Stimulated activated CD4-positive, alpha-beta T cell treated with anti-CD3 and anti-CD28 coated beads, TNF-alpha, amount 100 ng/mL, for 48 hours (primary cell): ENCODE data around the gene HIF1A.
A peak's percentile ranks its signal among the peaks of the same experiment; 100 is the strongest.
"Not testable (repeated sequence)": the region's sequence is repeated elsewhere in the genome, so short reads cannot be mapped to it uniquely, and the experiment has no call there.

Experiments used
- DNase-seq, 3 donors: peaks; one replicate each; pipeline ENCODE4 v3.0.0-alpha.2; 2020; ENCODE audit warnings: low read depth in 3 of 3

The HIF1A gene

DNA sequence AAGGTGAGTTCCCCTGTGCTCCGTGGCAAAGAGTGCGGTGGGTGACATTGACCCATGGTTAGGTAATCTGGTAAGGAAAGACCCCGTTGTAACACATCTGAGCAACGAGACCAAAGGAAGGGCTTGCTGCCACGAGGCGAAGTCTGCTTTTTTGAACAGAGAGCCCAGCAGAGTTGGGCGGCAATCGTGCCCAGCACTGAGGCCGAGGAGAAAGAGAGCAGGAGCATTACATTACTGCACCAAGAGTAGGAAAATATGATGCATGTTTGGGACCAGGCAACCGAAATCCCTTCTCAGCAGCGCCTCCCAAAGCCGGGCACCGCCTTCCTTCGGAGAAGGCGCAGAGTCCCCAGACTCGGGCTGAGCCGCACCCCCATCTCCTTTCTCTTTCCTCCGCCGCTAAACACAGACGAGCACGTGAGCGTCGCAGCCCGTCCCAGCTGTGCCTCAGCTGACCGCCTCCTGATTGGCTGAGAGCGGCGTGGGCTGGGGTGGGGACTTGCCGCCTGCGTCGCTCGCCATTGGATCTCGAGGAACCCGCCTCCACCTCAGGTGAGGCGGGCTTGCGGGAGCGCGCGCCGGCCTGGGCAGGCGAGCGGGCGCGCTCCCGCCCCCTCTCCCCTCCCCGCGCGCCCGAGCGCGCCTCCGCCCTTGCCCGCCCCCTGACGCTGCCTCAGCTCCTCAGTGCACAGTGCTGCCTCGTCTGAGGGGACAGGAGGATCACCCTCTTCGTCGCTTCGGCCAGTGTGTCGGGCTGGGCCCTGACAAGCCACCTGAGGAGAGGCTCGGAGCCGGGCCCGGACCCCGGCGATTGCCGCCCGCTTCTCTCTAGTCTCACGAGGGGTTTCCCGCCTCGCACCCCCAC, at the start of gene HIF1A:
Gene HIF1A (plus strand): TSS at position 684 of the 865 bp plus-strand sequence. CDS start 292 bp downstream, outside the sequence.
- DNase-seq = peak; percentile 89 to 96 (median 93)

GRCh38 chr14:61646366-61647116, 48.8 kb upstream of the HIF1A start:
- no peak for DNase-seq

- DNase-seq = no peak
Observed at GRCh38 chr14:61647704-61648103, 47.6 kb upstream of the HIF1A start.

GRCh38 chr14:61648377-61648776, 46.9 kb upstream of the HIF1A start:
- no peak for DNase-seq

- DNase-seq = no peak
Observed at GRCh38 chr14:61649283-61649682, 46.0 kb upstream of the HIF1A start.

GRCh38 chr14:61651355-61651754, 44.0 kb upstream of the HIF1A start:
- DNase-seq = no peak

DNA sequence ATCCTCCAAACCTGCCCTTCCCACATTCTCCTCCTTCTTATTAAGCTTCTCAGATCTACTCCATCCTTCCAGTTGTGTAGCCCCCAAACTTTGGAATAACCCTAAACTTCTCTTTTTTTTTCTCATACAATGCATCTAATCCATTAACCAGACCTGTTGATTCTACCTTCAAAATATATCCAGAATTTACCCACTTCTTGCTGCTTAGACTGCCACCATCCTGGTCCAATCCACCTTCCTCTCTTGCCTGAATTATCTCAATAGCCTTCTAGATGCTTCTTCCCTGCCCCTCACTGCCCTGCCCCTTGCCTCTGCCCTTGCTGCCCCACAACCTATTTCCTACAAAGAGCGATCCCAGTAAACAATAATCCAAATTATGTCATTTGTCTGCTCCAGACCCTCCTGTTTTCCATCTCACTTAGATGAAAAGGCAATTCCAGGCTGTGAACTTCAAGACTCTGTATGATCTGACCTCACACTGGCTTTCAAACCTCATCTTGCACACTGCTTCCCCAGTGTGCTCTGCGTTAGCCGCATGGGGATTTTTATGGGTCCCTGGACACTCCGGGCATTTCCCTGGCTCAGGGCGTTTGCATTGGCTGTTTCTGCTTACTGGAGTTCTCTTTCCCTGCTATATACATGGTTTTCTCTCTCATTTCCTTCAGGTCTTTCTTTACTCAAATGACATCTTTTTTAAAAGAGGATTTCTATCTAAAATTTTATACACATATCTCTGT, 42.6 kb upstream of the HIF1A start:
- no peak for DNase-seq

- DNase-seq = no peak
Observed at GRCh38 chr14:61653507-61653906, 41.8 kb upstream of the HIF1A start.

DNA sequence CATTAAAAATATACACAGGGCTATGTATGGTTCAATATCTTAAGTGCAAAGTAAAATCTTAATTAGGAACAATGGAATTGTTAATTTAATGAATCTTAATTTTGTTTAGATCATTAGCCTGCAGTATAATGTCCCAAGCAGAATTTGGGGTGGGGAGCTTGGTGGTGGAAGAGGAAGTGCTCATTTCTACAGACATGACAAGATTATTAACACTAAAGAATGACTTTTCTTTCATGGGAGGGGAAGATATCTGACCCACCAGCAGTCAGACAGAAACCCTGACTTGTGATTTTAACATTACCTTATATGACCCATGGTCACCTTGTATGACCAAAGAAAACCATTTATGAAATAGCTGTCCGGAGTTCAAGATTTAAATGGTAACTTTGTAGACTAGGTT, 41.3 kb upstream of the HIF1A start:
- DNase-seq = no peak

DNA sequence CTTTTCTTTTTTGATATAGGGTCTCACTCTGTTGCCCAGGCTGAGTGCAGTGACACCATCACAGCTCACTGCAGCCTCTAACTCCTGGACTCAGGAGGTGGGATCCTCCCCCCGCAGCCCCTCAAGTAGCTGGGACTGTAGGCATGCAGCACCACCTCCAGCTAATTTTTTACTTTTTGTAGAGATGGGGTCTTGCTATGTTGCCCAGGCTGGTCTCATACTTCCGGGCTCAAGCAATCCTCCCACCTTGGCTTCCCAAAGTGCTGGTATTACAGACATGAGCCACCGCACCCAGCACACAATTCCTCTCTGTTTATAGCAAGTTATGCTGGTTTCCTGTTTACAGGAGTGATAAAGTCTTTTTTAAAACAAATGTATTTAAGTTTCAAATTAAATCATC, 39.5 kb upstream of the HIF1A start:
- no peak for DNase-seq

- no peak for DNase-seq
Observed at GRCh38 chr14:61656341-61656740, 39.0 kb upstream of the HIF1A start.

DNA sequence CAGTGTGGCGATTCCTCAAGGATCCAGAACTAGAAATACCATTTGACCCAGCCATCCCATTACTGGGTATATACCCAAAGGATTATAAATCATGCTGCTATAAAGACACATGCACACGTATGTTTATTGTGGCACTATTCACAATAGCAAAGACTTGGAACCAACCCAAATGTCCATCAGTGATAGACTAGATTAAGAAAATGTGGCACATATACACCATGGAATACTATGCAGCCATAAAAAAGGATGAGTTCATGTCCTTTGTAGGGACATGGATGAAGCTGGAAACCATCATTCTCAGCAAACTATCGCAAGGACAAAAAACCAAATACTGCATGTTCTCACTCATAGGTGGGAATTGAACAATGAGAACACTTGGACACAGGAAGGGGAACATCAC, 37.2 kb upstream of the HIF1A start:
- not testable (repeated sequence) for DNase-seq

GRCh38 chr14:61659582-61659981, 35.7 kb upstream of the HIF1A start:
- no peak for DNase-seq

GRCh38 chr14:61661471-61662400, 33.6 kb upstream of the HIF1A start:
- DNase-seq = no peak

DNA sequence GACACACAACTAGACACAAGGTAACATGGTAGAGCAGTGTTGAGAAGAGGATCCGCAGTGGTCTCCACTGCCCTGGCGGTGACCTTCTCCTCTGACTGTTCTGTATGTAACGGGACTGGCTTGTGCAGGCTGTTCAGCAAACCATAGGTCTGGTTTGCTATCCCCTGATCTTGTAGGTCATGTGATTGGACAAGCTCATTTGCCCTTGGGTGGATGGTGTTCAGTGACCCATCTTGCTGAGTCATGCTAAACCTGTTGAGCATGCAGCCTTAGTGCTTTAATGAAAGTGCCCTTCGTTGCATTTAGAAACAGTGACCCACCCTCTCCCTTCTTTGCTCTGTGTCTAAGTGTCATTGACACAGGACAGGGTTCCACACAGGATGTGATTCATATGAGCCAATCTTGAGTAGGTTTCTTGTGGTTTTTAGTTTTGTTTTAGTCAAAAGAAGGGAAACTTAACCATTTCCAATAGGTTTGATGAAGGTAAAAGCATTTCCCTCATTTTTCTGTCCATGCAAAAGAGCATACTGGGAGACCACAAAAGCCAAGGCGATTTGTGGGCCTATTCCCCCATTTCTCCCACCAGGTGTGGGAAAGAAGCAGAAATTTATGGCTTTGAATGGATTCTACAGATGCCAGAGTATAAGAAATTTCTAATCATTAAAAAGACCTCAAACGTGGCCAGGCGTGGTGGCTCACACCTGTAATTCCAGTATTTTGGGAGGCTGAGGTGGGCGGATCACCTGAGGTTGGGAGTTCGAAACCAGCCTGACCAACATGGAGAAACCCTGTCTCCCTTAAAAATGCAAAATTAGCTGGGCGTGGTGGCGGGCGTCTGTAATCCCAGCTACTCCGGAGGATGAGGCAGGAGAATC, 32.6 kb upstream of the HIF1A start:
- peak; percentile 33 to 53 (median 44) for DNase-seq

- DNase-seq = no peak
Observed at GRCh38 chr14:61663312-61663979, 31.9 kb upstream of the HIF1A start.

- DNase-seq = no peak
Observed at GRCh38 chr14:61668282-61668681, 27.0 kb upstream of the HIF1A start.

DNA sequence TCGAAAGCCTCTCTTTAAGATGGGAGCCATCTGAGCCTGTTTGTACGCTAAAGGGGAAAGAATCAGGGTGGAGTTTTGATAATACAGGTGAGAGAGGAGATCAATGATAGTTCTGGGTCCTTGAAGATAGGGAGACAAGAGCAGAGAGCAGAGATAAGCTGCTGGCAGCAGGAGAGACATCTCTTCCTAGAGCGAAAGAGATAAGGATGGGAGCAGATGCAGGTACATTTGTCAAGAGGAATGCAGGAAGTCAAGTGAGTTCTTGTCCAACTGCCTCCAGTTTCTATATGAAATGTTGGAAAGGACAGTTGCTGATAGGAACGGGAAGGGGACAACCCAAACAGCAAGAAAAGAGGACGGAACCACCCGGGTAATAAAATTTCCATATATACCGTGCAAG, 24.7 kb upstream of the HIF1A start:
- DNase-seq = no peak

DNA sequence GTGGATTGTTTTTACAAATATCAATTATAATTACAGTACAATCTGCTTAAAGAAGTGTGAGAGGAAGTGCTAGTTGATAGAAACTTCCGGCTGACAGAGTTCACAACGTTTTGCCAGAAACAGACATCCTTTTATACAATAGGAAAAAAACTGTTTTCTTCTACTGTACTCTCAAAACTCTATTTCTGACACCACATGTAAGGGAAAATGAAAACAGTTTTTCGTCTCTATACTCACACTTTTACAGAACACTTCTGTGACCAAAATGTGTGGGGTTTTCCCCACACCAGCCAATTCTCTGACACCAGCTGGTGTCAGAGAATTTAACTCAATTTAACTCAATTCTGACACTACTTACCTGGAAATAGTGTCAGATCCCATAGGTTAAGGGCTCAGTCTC, 24.2 kb upstream of the HIF1A start:
- DNase-seq = peak in 1 of 3 donors; percentile 5

GRCh38 chr14:61672796-61673195, 22.5 kb upstream of the HIF1A start:
- DNase-seq = no peak
